Mucosa of rectum (tissue), 2 donors: ENCODE measurements around the gene ABHD1.
"Not testable (repeated sequence)": the region's sequence is repeated elsewhere in the genome, so short reads cannot be mapped to it uniquely, and the experiment has no call there.

Source experiments
- H3K27ac ChIP-seq, 2 donors: one replicate each; pipeline ENCODE4 v1.7.0; 2013; ENCODE audit warnings: inconsistent platforms in 2 of 2, low read depth in 2 of 2, low read length in 2 of 2
- H3K27me3 ChIP-seq, 2 donors: one replicate each; pipeline ENCODE4 v1.7.0; 2013; ENCODE audit warnings: low read length in 2 of 2; ENCODE audit not compliant: control insufficient read depth in 2 of 2, insufficient read depth in 2 of 2
- H3K36me3 ChIP-seq, 2 donors: one replicate each; pipeline ENCODE4 v1.7.0; 2013; ENCODE audit warnings: low read length in 2 of 2; ENCODE audit not compliant: control insufficient read depth in 2 of 2, insufficient read depth in 2 of 2
- H3K4me1 ChIP-seq, 2 donors: one replicate each; pipeline ENCODE4 v1.7.0; 2013; ENCODE audit warnings: low read length in 2 of 2, mild to moderate bottlenecking in 1 of 2; ENCODE audit not compliant: control insufficient read depth in 2 of 2, insufficient read depth in 2 of 2
- H3K4me3 ChIP-seq, 2 donors: one replicate each; pipeline ENCODE4 v1.7.0; 2013; ENCODE audit warnings: low read length in 2 of 2
- H3K9ac ChIP-seq, 2 donors: one replicate each; pipeline ENCODE4 v1.7.0; 2013; ENCODE audit warnings: low read length in 2 of 2, low read depth in 1 of 2, mild to moderate bottlenecking in 1 of 2
- H3K9me3 ChIP-seq, 2 donors: one replicate each; pipeline ENCODE4 v1.7.0; 2013; ENCODE audit warnings: low read length in 2 of 2; ENCODE audit not compliant: control insufficient read depth in 2 of 2
- donor health status: healthy.
- donor health status: Normal muscosa, but diverticular disease.

ABHD1 gene

DNA sequence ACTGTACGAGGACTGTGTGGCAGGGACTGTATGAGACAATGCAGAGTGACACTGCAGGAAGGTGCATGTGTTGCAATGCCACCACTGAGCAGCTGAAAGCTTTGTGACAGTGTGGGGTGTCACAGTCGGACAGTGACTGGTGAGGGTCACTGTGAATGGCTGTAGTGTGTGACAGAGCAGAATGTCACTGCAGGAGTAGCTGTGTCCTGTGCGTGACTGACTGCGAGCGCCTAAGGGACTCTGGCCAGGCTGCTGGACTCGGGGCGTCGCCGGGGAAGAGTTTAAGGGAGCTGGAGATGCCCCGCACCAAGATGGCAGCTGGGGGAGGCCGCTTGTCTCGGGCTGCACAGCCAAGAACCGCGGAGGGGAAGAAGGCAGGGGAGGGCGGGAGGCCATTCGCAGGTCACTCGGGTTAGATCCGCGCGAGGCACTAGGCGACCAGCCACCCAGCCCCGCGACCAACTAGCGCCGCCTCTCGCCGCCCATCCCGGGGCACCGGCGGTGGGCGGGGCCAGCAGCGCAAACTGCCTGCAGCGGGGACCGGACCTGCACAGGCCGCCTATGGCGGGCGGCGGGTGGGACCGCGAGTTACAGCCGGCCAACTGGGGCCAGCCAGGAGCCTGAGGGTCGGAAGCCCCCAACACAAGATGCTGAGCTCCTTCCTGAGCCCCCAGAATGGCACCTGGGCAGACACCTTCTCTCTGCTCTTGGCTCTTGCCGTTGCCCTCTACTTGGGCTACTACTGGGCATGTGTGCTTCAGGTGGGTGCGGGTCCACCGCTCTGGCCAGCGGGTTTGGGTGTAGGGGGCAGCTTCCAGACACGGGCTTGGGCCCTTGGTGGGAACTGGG, at the start of gene ABHD1:
Gene ABHD1, plus strand, starts transcription at position 514 of the 849 bp plus-strand sequence. Its CDS starts 134 bp downstream, at position 648.
- peak within 1 kb of the TSS; percentile 64 to 75 for H3K4me3 ChIP-seq
- peak within 1 kb of the TSS in 1 of 2 donors; percentile 23 for H3K27ac ChIP-seq
- peaks cover 10 to 15% of the 10 kb centered on the region in 2 donors for H3K27me3 ChIP-seq
- H3K9me3 ChIP-seq, result no peaks in the 10 kb centered on the region
- H3K9ac ChIP-seq, result peak within 1 kb of the TSS; percentile 32 to 58
- H3K4me1 ChIP-seq, result peaks cover 11 to 16% of the 10 kb centered on the region in 2 donors
- H3K36me3 ChIP-seq, result no peaks in the 10 kb centered on the region

DNA sequence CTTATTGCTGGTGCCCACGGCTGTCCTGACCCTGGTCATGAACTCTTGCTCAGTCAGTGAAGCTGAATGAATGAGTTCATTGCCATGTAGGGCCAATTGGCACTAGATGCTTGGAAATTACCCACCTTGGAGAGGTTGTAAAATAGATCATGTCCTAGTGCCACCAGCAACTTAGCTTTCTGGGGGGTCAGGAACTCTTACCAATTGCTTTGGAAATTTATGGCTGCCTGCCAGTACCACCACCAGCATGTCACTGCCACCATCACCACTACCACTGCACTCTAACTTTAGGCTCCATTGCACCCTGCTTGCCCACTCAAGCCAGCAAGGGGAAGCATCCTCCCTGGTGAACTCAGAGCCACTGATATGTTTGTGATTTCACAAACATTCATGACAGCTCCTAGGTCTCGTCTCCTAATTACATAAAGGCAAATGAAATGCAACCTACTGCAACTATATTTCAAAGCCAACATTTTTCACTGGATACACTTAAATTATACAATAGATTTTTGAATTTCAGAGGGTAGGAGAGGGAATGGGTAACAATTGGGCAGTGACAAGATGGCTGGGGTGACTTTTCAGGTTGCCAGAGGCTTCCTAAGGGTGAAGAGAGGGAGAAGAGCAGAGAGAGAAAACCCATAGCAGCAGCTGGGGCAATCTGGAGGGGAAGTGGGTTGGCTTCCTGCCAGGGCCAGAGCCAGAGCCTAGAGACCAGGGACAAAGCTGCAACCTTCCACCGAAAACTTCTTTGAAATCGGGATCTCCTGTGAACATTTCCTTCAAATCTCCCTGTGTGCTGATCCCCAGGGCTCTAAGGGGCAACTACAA, 48.7 kb upstream of the ABHD1 start:
- Histone ChIP-seq H3K9ac (peak overlapping the region in 1 of 2 donors; percentile 17), H3K4me3 (no peak overlapping the region), H3K27ac (peak overlapping the region in 1 of 2 donors; percentile 95), H3K9me3 (no peaks in the 10 kb centered on the region), H3K27me3 (no peaks in the 10 kb centered on the region), H3K36me3 (no peaks in the 10 kb centered on the region), H3K4me1 (peaks cover 19 to 24% of the 10 kb centered on the region in 2 donors)

DNA sequence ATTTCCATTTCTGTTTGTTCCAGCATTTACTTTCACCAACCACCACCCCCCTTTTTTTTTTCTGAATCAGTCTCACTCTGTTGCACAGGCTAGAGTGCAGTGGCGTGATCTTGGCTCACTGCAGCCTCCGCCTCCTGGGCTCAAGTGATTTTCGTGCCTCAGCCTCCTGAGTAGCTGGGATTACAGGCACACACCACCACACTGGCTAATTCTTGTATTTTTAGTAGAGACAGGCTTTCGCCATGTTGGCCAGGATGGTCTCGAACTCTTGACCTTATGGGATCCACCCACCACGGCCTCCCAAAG, 48.1 kb upstream of the ABHD1 start:
- peak overlapping the region in 1 of 2 donors; percentile 95 for H3K27ac ChIP-seq
- not testable (repeated sequence) for H3K4me3 ChIP-seq, H3K36me3 ChIP-seq, H3K27me3 ChIP-seq, H3K9me3 ChIP-seq, H3K9ac ChIP-seq
- peaks cover 14 to 21% of the 10 kb centered on the region in 2 donors for H3K4me1 ChIP-seq

DNA sequence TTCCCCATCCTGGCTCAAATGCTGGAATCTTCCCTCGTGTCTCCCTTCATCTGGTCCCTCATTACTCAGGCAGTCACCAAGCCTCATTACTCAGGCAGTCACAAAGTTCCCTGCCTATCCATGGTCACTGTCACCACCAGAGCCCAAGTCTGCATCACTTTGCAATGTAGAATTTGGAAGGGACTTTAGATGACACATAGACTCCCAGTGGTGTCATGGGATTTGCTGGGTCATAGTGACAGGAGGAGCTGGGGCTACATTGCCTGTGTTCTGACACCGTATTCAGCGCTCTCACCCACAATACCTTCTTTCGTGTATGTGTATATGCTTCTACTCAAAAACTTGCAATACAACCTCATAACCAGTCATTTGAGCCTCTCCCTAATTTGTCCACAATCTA, 47.3 kb upstream of the ABHD1 start:
- H3K4me3 ChIP-seq, result no peak overlapping the region
- peaks cover 16 to 21% of the 10 kb centered on the region in 2 donors for H3K4me1 ChIP-seq
- H3K27me3 ChIP-seq, result no peaks in the 10 kb centered on the region
- peak overlapping the region in 1 of 2 donors; percentile 95 for H3K27ac ChIP-seq
- no peak overlapping the region for H3K9ac ChIP-seq
- H3K9me3 ChIP-seq, result no peaks in the 10 kb centered on the region
- H3K36me3 ChIP-seq, result no peaks in the 10 kb centered on the region

- no peaks in the 10 kb centered on the region for H3K27me3 ChIP-seq
- H3K36me3 ChIP-seq, result no peaks in the 10 kb centered on the region
- no peaks in the 10 kb centered on the region for H3K9me3 ChIP-seq
- peak overlapping the region in 1 of 2 donors; percentile 7 for H3K27ac ChIP-seq
- H3K9ac ChIP-seq, result no peak overlapping the region
- no peak overlapping the region for H3K4me3 ChIP-seq
- peaks cover 20 to 28% of the 10 kb centered on the region in 2 donors for H3K4me1 ChIP-seq
Observed at GRCh38 chr2:27077231-27077630, 46.4 kb upstream of the ABHD1 start.

DNA sequence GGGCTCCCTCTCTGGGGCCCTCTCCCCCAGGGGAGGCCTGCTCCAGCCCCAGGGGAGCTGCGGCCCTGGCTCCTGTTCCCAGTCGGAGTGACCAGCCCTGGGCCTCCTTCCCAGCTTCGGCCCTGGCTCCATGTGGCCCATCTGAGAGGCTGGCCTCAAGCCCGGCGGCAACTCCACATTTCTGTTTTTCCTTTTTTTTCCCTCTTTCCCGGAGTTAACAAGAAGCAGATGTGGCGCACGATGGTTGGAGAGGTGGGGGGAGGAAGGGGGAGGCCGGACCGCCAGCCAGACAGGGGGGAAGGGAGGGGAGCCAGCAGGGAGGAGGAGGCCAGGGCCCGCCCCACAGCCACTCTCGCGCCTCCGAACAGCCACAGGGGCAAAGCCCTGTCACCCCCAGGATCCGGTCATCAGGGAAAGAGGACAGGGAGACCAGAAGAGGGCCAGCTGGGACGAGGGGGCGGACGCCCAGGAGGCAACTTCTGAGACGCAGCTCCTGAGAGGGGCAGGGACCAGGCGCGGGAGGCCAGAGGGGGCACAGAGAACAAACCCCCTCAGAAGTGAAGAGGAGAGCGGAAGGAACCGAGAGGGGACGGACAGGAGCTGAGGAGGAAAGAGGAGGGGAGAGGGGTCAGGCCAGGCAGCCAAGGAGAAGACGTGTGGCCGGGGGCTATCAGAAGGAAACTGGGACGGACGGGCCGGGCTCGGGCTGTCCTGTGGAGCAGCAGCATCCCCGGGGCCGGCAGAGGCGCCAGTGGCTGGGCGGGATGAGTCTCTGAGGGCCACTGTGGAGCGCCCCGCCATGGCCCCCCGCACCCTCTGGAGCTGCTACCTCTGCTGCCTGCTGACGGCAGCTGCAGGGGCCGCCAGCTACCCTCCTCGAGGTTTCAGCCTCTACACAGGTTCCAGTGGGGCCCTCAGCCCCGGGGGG, 45.1 kb upstream of the ABHD1 start, which contains the start of gene EMILIN1:
Gene EMILIN1, plus strand, starts transcription at position 349 of the 928 bp plus-strand sequence. Its CDS starts 451 bp downstream, at position 800.
- Histone ChIP-seq H3K27me3 (no peaks in the 10 kb centered on the region), H3K9ac (peak within 1 kb of the TSS; percentile 61 to 68), H3K4me1 (peaks cover 14 to 23% of the 10 kb centered on the region in 2 donors), H3K4me3 (peak within 1 kb of the TSS; percentile 53 to 72), H3K9me3 (no peaks in the 10 kb centered on the region), H3K36me3 (no peaks in the 10 kb centered on the region), H3K27ac (peak within 1 kb of the TSS; percentile 68 to 93)

GRCh38 chr2:27079233-27080139, 44.1 kb upstream of the ABHD1 start:
- peak overlapping the region; percentile 53 to 72 for H3K4me3 ChIP-seq
- H3K9me3 ChIP-seq, result no peaks in the 10 kb centered on the region
- H3K36me3 ChIP-seq, result no peaks in the 10 kb centered on the region
- no peaks in the 10 kb centered on the region for H3K27me3 ChIP-seq
- peak overlapping the region; percentile 61 to 68 for H3K9ac ChIP-seq
- H3K4me1 ChIP-seq, result peaks cover 14 to 23% of the 10 kb centered on the region in 2 donors
- H3K27ac ChIP-seq, result peak overlapping the region; percentile 68 to 93

DNA sequence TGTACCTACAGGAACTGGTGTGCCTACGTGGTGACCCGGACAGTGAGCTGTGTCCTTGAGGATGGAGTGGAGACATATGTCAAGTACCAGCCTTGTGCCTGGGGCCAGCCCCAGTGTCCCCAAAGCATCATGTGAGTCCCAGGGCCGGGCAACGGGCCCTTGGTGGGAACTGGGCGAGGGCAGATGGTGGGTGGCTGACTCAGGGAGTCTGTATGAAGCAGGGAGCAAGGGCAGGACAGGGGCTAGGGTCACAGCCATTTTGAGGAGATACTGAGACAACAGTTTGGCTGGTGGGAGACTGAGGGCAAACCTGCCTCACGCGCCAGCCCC, 43.5 kb upstream of the ABHD1 start:
- H3K27me3 ChIP-seq, result no peaks in the 10 kb centered on the region
- peak overlapping the region; percentile 68 to 93 for H3K27ac ChIP-seq
- H3K36me3 ChIP-seq, result no peaks in the 10 kb centered on the region
- H3K4me3 ChIP-seq, result peak overlapping the region; percentile 11 to 72
- H3K9ac ChIP-seq, result peak overlapping the region in 1 of 2 donors; percentile 49
- no peaks in the 10 kb centered on the region for H3K9me3 ChIP-seq
- H3K4me1 ChIP-seq, result peaks cover 15 to 22% of the 10 kb centered on the region in 2 donors

GRCh38 chr2:27080603-27080936, 43.0 kb upstream of the ABHD1 start:
- peak overlapping the region; percentile 68 to 93 for H3K27ac ChIP-seq
- H3K4me1 ChIP-seq, result peaks cover 20 to 26% of the 10 kb centered on the region in 2 donors
- H3K9ac ChIP-seq, result peak overlapping the region; percentile 14 to 21
- H3K36me3 ChIP-seq, result no peaks in the 10 kb centered on the region
- peak overlapping the region in 1 of 2 donors; percentile 72 for H3K4me3 ChIP-seq
- no peaks in the 10 kb centered on the region for H3K27me3 ChIP-seq
- H3K9me3 ChIP-seq, result no peaks in the 10 kb centered on the region
